HFFc6 (cell line): Measurements from ENCODE around the gene CCDC192. TPM values are rescaled to one million over a fixed set of nuclear protein-coding genes. Genes with fewer than 3 reads are reported as not detected.
"Not testable (repeated sequence)": the region's sequence is repeated elsewhere in the genome, so short reads cannot be mapped to it uniquely, and the experiment has no call there.

Source experiments
- DNase-seq: peaks from one replicate; pipeline ENCODE4 v3.0.0-alpha.2; 2018
- H3K27ac Mint-ChIP-seq: 2 replicates; pipeline ENCODE4 v1.8.0; 2020; ENCODE audit warnings: mild to moderate bottlenecking, mixed read lengths
- H3K27me3 Mint-ChIP-seq: 2 replicates; pipeline ENCODE4 v1.8.0; 2021; ENCODE audit warnings: mild to moderate bottlenecking, moderate library complexity, mixed read lengths; ENCODE audit not compliant: insufficient read depth
- H3K36me3 Mint-ChIP-seq: 2 replicates; pipeline ENCODE4 v1.8.0; 2021; ENCODE audit warnings: low read depth, mixed read lengths
- H3K4me1 Mint-ChIP-seq: 2 replicates; pipeline ENCODE4 v1.8.0; 2020; ENCODE audit warnings: low read depth, mixed read lengths
- H3K4me3 Mint-ChIP-seq: 2 replicates; pipeline ENCODE4 v1.8.0; 2020; ENCODE audit warnings: mild to moderate bottlenecking, moderate library complexity, mixed read lengths
- H3K9me3 Mint-ChIP-seq: 2 replicates; pipeline ENCODE4 v1.8.0; 2020; ENCODE audit warnings: mild to moderate bottlenecking, mixed read lengths
- total RNA-seq, 6 experiments: library from RNA; stranded (reverse); fragmentation: NEBNext Ultra II Directional; extraction: Animal tissue kit (Norgen Biotek cat#: 25700); gene quantifications; 2 replicates in 1 of 6; 3 replicates in 5 of 6; pipeline ENCODE4 v1.2.3, GENCODE V29; 2021
- TF ChIP-seq, protein P1 (sequence below): fragments of 200-600 bp; sonication (generic); IDR thresholded peaks from 2 replicates; pipeline ENCODE4 v1.5.0; 2021; ENCODE audit warnings: antibody characterized with exemption, mild to moderate bottlenecking

The CCDC192 gene
- total RNA-seq, 6 experiments from 2014 or later = not detected

DNA sequence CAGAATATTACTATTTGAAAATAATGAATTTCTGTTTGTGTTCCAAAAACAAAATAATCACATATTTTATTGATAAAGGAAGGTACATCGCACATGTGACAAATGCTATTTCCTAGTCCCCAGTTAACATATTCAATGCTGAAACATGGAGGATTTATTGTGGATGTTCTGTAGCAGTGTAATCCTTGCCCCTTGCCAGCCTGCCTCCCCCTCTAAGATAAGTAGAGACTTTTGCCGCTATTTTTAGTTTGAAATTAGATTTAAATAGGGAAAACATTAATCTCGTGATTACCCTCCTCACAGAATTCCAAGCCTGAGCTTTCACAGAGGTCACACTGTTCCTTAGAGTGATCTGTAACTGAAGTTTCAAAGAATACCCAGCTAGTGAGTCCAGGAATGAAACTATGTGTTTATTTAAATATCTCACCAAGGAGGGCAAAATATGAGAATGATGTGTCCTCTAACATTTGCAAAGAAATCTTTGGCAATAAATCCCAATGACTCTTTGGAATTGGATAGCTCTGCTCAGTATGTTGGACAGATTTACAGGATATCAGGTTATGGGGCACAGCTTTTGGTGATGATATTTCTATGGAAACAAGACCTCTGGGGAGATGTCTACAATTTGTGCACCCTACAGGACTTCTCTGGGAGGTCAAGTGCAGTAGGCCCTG lies 37.0 kb upstream of the CCDC192 start:
- no peak for DNase-seq

DNA sequence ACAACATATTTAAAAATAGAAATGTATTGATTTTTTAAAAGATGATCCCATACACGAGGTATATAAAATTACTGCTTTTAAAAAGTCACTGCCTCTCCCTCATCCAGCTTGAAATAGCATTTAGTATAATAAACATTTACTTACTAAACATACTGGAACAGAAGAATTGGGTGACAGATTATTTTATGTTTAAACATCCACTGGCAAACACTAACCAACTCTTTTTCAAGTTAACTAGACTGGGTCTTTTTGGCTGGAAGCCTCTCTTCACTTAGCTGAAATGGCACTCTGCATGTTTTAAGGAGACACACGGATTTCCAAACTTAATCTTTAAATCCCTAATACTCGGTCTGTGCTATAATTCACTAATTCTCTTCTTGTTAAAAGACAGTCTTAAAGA lies 35.3 kb upstream of the CCDC192 start:
- H3K4me1 Mint-ChIP-seq = no peaks in the 10 kb centered on the region
- H3K4me3 Mint-ChIP-seq = no peak overlapping the region
- no peaks in the 10 kb centered on the region; the same call in 1 of the 2 replicates for H3K27me3 Mint-ChIP-seq
- no peaks in the 10 kb centered on the region for H3K36me3 Mint-ChIP-seq
- H3K27ac Mint-ChIP-seq = no peak overlapping the region
- DNase-seq = no peak
- H3K9me3 Mint-ChIP-seq = no peaks in the 10 kb centered on the region
- TF ChIP-seq, protein P1, sequence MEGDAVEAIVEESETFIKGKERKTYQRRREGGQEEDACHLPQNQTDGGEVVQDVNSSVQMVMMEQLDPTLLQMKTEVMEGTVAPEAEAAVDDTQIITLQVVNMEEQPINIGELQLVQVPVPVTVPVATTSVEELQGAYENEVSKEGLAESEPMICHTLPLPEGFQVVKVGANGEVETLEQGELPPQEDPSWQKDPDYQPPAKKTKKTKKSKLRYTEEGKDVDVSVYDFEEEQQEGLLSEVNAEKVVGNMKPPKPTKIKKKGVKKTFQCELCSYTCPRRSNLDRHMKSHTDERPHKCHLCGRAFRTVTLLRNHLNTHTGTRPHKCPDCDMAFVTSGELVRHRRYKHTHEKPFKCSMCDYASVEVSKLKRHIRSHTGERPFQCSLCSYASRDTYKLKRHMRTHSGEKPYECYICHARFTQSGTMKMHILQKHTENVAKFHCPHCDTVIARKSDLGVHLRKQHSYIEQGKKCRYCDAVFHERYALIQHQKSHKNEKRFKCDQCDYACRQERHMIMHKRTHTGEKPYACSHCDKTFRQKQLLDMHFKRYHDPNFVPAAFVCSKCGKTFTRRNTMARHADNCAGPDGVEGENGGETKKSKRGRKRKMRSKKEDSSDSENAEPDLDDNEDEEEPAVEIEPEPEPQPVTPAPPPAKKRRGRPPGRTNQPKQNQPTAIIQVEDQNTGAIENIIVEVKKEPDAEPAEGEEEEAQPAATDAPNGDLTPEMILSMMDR = no peak

More for the DNA sequence above, 37.0 kb upstream of the CCDC192 start:
- H3K4me1 Mint-ChIP-seq = no peaks in the 10 kb centered on the region
- no peaks in the 10 kb centered on the region; the same call in 1 of the 2 replicates for H3K27me3 Mint-ChIP-seq
- no peak overlapping the region for H3K4me3 Mint-ChIP-seq
- TF ChIP-seq, protein P1 = no peak
- no peak overlapping the region for H3K27ac Mint-ChIP-seq
- H3K9me3 Mint-ChIP-seq = no peaks in the 10 kb centered on the region
- H3K36me3 Mint-ChIP-seq = no peaks in the 10 kb centered on the region

DNA sequence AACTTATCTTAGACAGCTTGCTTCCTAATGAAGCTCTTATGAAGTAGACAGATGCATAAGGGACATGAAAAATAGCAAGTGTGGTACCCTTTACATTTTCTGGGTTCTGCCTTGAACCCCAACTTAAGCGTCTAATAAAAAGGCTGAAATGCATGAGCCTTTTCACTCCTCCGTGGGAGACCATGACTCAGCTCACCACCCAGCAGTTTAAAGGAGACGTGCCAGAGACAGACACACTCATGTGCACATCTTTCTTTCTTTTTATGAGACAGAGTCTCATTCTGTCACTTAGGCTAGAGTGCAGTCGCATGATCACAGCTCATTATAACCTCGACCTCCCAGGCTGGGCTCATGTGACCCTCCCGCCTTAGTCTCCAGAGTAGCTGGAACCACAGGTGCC lies 32.0 kb upstream of the CCDC192 start:
- TF ChIP-seq, protein P1 = no peak
- H3K4me3 Mint-ChIP-seq = no peak overlapping the region
- no peaks in the 10 kb centered on the region; the same call in 1 of the 2 replicates for H3K9me3 Mint-ChIP-seq
- no peak overlapping the region for H3K27ac Mint-ChIP-seq
- peaks cover 7% of the 10 kb centered on the region for H3K4me1 Mint-ChIP-seq
- DNase-seq = no peak
- H3K27me3 Mint-ChIP-seq = no peaks in the 10 kb centered on the region; the same call in none of the 2 replicates
- H3K36me3 Mint-ChIP-seq = peaks cover 5% of the 10 kb centered on the region; the same call in 1 of the 2 replicates

DNA sequence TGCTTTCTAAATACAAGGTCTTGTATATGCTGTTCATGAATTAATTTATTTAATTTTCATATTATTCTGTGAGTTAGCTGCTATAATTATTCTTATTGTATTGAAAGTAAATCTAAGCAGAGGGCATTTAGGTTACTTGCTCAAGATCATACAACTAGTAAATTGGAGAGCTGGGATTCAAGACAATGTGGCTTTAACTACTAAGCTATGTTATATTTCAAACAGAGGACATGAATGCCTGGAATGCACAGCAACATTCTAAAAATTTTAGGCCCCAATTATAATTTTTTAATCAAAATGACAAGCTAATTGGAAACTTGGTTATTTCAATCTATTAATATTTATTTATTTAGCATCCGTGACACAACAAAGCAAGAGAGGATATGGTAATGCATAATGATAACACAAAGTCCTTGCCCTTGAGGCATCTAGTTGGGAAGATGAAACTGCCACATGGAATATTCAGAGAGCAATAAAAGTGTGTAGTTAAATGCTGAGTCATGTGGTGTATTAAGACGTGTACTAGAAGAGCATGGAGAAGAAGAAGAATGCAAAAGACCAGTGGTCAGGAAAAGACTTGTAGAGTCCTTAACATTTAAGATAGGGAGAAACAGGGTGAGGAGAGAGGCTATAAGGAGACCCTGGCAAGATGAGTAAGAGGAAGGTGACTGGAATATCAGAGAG lies 29.9 kb upstream of the CCDC192 start:
- Mint-ChIP-seq H3K36me3 (peaks cover 5% of the 10 kb centered on the region; the same call in 1 of the 2 replicates), H3K27ac (no peak overlapping the region)
- TF ChIP-seq, protein P1 = no peak

DNA sequence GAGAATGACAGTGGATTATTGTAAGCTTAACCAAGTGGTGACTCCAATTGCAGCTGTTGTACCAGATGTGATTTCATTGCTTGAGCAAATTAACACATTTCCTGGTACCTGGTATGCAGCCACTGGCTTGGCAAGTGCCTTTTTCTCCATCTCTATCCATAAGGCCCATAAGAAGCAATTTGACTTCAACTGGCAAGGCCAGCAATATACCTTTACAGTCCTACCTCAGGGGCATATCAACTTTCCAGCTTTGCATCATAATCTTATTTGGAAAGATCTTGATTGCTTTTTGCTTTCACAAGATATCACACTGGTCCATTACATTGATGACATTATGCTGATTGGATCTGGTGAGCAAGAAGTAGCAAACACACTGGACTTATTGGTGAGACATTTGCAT lies 26.2 kb upstream of the CCDC192 start:
- H3K4me3 Mint-ChIP-seq = not testable (repeated sequence)

More for the DNA sequence above, 29.9 kb upstream of the CCDC192 start:
- H3K27me3 Mint-ChIP-seq = no peaks in the 10 kb centered on the region; the same call in none of the 2 replicates
- peaks cover 7% of the 10 kb centered on the region for H3K4me1 Mint-ChIP-seq
- H3K9me3 Mint-ChIP-seq = no peaks in the 10 kb centered on the region; the same call in 1 of the 2 replicates
- peak; percentile 47 for DNase-seq
- H3K4me3 Mint-ChIP-seq = no peak overlapping the region

DNA sequence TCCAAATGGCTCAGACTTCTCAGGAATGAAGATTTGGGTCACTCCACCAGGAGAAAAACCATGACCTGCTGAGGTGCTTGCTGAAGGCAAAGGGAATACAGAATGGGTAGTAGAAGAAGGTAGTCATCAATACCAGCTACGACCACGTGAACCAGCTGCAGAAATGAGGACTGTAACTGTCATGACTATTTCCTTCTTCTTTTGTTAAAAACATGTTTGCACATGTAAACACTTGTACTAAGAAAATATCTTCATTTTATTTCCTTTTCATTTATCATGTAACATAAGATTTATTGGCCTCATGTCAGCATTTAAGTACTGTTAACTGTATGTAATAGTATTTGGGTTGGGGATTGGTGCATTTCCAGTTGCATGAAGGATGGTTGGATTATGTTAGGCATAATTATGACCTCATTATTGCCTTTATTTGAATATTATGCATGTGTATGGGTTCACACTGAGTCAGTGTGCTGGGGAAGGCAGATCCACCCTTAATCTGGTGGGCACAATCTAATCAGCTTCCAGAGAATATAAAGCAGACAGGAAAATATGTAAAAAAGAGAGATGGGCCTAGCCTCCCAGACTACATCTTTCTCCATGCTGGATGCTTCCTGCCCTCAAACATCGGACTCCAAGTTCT lies 23.4 kb upstream of the CCDC192 start:
- H3K27me3 Mint-ChIP-seq, H3K4me3 Mint-ChIP-seq, H3K9me3 Mint-ChIP-seq, DNase-seq, H3K27ac Mint-ChIP-seq, H3K36me3 Mint-ChIP-seq, H3K4me1 Mint-ChIP-seq: not testable (repeated sequence)

More for the DNA sequence above, 26.2 kb upstream of the CCDC192 start:
- not testable (repeated sequence) for H3K27ac Mint-ChIP-seq, H3K27me3 Mint-ChIP-seq, H3K36me3 Mint-ChIP-seq, H3K9me3 Mint-ChIP-seq, DNase-seq, H3K4me1 Mint-ChIP-seq
